Uterus (tissue), 4 donors: ENCODE results near the gene BNC2. TPM values are rescaled to one million over a fixed set of nuclear protein-coding genes. Genes with fewer than 3 reads are reported as not detected.

Source experiments
- DNase-seq, 2 donors: peaks; one replicate each; pipeline ENCODE4 v3.0.0-alpha.2; 2019 to 2020
- H3K27ac ChIP-seq, 2 donors: fragments of 200-600 bp; sonication (generic); 1 replicate in 1 of 2; 2 replicates in 1 of 2; pipeline ENCODE4 v1.5.1; 2016 to 2018
- H3K27me3 ChIP-seq, 2 donors: fragments of 200-600 bp; sonication (generic); one replicate each; pipeline ENCODE4 v1.5.1; 2018 to 2019; ENCODE audit warnings: control low read depth in 1 of 2
- H3K36me3 ChIP-seq, 2 donors: fragments of 200-600 bp; sonication (generic); one replicate each; pipeline ENCODE4 v1.5.1; 2019; ENCODE audit warnings: control low read depth in 1 of 2
- H3K4me1 ChIP-seq, 2 donors: fragments of 200-600 bp; sonication (generic); one replicate each; pipeline ENCODE4 v1.5.1; 2018 to 2019; ENCODE audit warnings: control low read depth in 1 of 2
- H3K4me3 ChIP-seq, 2 donors: fragments of 200-600 bp; sonication (generic); 1 replicate in 1 of 2; 2 replicates in 1 of 2; pipeline ENCODE4 v1.5.1; 2018 to 2019; ENCODE audit warnings: mild to moderate bottlenecking in 1 of 2
- H3K9me3 ChIP-seq, 2 donors: fragments of 200-600 bp; sonication (generic); one replicate each; pipeline ENCODE4 v1.5.1; 2019; ENCODE audit warnings: control low read depth in 1 of 2
- CTCF ChIP-seq, 4 experiments: fragments of 200-600 bp in 2 of 4; fragments of 450-650 bp in 2 of 4; sonication (generic) in 2 of 4; IDR thresholded peaks; one replicate each; pipeline ENCODE4 v1.5.1; 2016 to 2019; ENCODE audit warnings: antibody characterized with exemption in 4 of 4, mild to moderate bottlenecking in 2 of 4, moderate library complexity in 1 of 4
- POLR2A ChIP-seq, 2 donors: fragments of 450-650 bp; IDR thresholded peaks; one replicate each; pipeline ENCODE4 v1.6.1; 2016; ENCODE audit warnings: antibody characterized with exemption in 2 of 2, mild to moderate bottlenecking in 1 of 2, moderate library complexity in 1 of 2
- intact Hi-C: fragments of 100-400 bp; cut with DNase I; formaldehyde crosslinking; loops from one replicate; pipeline ENCODE4 v1.15.1; 2023; ENCODE audit warnings: low total_unique reads
- total RNA-seq, 4 donors: library from RNA; depleted of rRNA in 3 of 4; stranded (reverse); fragments of >200 nt in 3 of 4; gene quantifications; one replicate each; pipeline versions ENCODE4 v1.1.0 to v1.2.4, GENCODE V29; 2014 to 2023
- donor health status: DM: yes; HTN: yes; CAD: no.

The BNC2 gene
- total RNA-seq, 4 donors from 2014 or later: 85.9 to 293 (median 93.4) TPM

- peak overlapping the region; percentile 96 for H3K27ac ChIP-seq
- no peaks in the 10 kb centered on the region for H3K9me3 ChIP-seq
- peak overlapping the region; percentile 6 for H3K4me3 ChIP-seq
- DNase-seq: peak; percentile 79 to 91
- TF ChIP-seq CTCF (IDR thresholded peaks at IDR 0.05): no peak
- peak in 1 of 2 donors; percentile 20 for TF ChIP-seq POLR2A (IDR thresholded peaks at IDR 0.05)
- intact Hi-C loops: no loop called here
- H3K36me3 ChIP-seq: no peaks in the 10 kb centered on the region
- H3K27me3 ChIP-seq: no peaks in the 10 kb centered on the region
- H3K4me1 ChIP-seq: peaks cover 0 to 11% of the 10 kb centered on the region in 2 donors
Measured at GRCh38 chr9:16721972-16722371, 148.5 kb downstream of the BNC2 start.

- Histone ChIP-seq H3K4me3 (no peak overlapping the region), H3K9me3 (no peaks in the 10 kb centered on the region), H3K4me1 (peaks cover 0 to 14% of the 10 kb centered on the region in 2 donors), H3K36me3 (no peaks in the 10 kb centered on the region), H3K27ac (peak overlapping the region; percentile 96), H3K27me3 (no peaks in the 10 kb centered on the region)
- no peak for DNase-seq
- intact Hi-C loops: no loop called here
- TF ChIP-seq POLR2A (IDR thresholded peaks at IDR 0.05) (no peak), CTCF (IDR thresholded peaks at IDR 0.05) (no peak)
Measured at GRCh38 chr9:16720386-16720785, 150.1 kb downstream of the BNC2 start.

GRCh38 chr9:16719921-16720320 is 150.5 kb downstream of the BNC2 start:
- no peak for TF ChIP-seq POLR2A (IDR thresholded peaks at IDR 0.05)
- no peak for TF ChIP-seq CTCF (IDR thresholded peaks at IDR 0.05)
- Histone ChIP-seq H3K36me3 (no peaks in the 10 kb centered on the region), H3K4me1 (peaks cover 0 to 14% of the 10 kb centered on the region in 2 donors), H3K9me3 (no peaks in the 10 kb centered on the region), H3K27me3 (no peaks in the 10 kb centered on the region), H3K4me3 (no peak overlapping the region), H3K27ac (peak overlapping the region; percentile 96)
- intact Hi-C loops: no loop called here
- no peak for DNase-seq

GRCh38 chr9:16718952-16719351 is 151.5 kb downstream of the BNC2 start:
- no peaks in the 10 kb centered on the region for H3K36me3 ChIP-seq
- H3K27ac ChIP-seq: peak overlapping the region; percentile 96
- no peak for DNase-seq
- H3K4me1 ChIP-seq: peaks cover 0 to 12% of the 10 kb centered on the region in 2 donors
- intact Hi-C loops: no loop called here
- TF ChIP-seq CTCF (IDR thresholded peaks at IDR 0.05) (no peak), POLR2A (IDR thresholded peaks at IDR 0.05) (no peak)
- H3K9me3 ChIP-seq: no peaks in the 10 kb centered on the region
- H3K4me3 ChIP-seq: no peak overlapping the region
- no peaks in the 10 kb centered on the region for H3K27me3 ChIP-seq

- Histone ChIP-seq H3K27me3 (no peaks in the 10 kb centered on the region), H3K27ac (peak overlapping the region; percentile 96), H3K4me3 (no peak overlapping the region), H3K9me3 (no peaks in the 10 kb centered on the region), H3K36me3 (no peaks in the 10 kb centered on the region), H3K4me1 (peaks cover 0 to 8% of the 10 kb centered on the region in 2 donors)
- TF ChIP-seq CTCF (IDR thresholded peaks at IDR 0.05) (no peak), POLR2A (IDR thresholded peaks at IDR 0.05) (no peak)
- DNase-seq: no peak
- intact Hi-C loops: no loop called here
Measured at GRCh38 chr9:16718296-16718695, 152.2 kb downstream of the BNC2 start.
